GM19238 (cell line): Measurements from ENCODE around the gene SHE.
"Not testable (repeated sequence)": the region's sequence is repeated elsewhere in the genome, so short reads cannot be mapped to it uniquely, and the experiment has no call there.

Source experiments
- DNase-seq: peaks from one replicate; pipeline ENCODE4 v3.0.0; 2011; ENCODE audit warnings: low spot score; ENCODE audit not compliant: insufficient read length

SHE gene

GRCh38 chr1:154502066-154502743 is at the start of gene SHE, which contains the start of gene TDRD10:
TSS of gene SHE (minus strand) at chr1:154502412. CDS start at chr1:154502026, 386 bp downstream.
TSS of gene TDRD10 (plus strand) at chr1:154502219. CDS start at chr1:154506904, 4,685 bp downstream.
- no peak for DNase-seq

- no peak for DNase-seq
Measured at GRCh38 chr1:154551474-154551873, 49.3 kb upstream of the SHE start.

- no peak for DNase-seq
Measured at GRCh38 chr1:154550657-154551056, 48.4 kb upstream of the SHE start.

- DNase-seq: no peak
Measured at GRCh38 chr1:154550070-154550469, 47.9 kb upstream of the SHE start.

GRCh38 chr1:154549202-154549770 is 47.1 kb upstream of the SHE start:
- no peak for DNase-seq

GRCh38 chr1:154548028-154548427 is 45.8 kb upstream of the SHE start:
- no peak for DNase-seq

GRCh38 chr1:154547105-154547732 is 45.0 kb upstream of the SHE start:
- no peak for DNase-seq

GRCh38 chr1:154546264-154547063 is 44.3 kb upstream of the SHE start:
- DNase-seq: peak; percentile 71

GRCh38 chr1:154541231-154541630 is 39.0 kb upstream of the SHE start:
- no peak for DNase-seq

- DNase-seq: no peak
Measured at GRCh38 chr1:154539486-154540483, 37.6 kb upstream of the SHE start.

GRCh38 chr1:154536570-154536969 is 34.4 kb upstream of the SHE start:
- DNase-seq: no peak

- DNase-seq: no peak
Measured at GRCh38 chr1:154533952-154534844, 32.0 kb upstream of the SHE start.

GRCh38 chr1:154531950-154532349 is 29.7 kb upstream of the SHE start:
- not testable (repeated sequence) for DNase-seq

- DNase-seq: no peak
Measured at GRCh38 chr1:154529308-154529707, 27.1 kb upstream of the SHE start.

- DNase-seq: no peak
Measured at GRCh38 chr1:154527192-154527591, 25.0 kb upstream of the SHE start.

GRCh38 chr1:154524881-154525280 is 22.7 kb upstream of the SHE start:
- DNase-seq: no peak

- no peak for DNase-seq
Measured at GRCh38 chr1:154521695-154522094, 19.5 kb upstream of the SHE start.

- DNase-seq: no peak
Measured at GRCh38 chr1:154520333-154520732, 18.1 kb upstream of the SHE start.

GRCh38 chr1:154519591-154519991 is 17.4 kb upstream of the SHE start:
- no peak for DNase-seq

GRCh38 chr1:154517661-154518060 is 15.4 kb upstream of the SHE start:
- no peak for DNase-seq
